GM12878 (cell line): Measurements from ENCODE around the gene MAD2L1BP. TPM values are rescaled to one million over a fixed set of nuclear protein-coding genes. Genes with fewer than 3 reads are reported as not detected.

ENCODE experiments used
- CBX5 ChIP-seq: sonication (generic); IDR thresholded peaks from 2 replicates; pipeline ENCODE4 v1.6.1; 2016; ENCODE audit warnings: low read depth, moderate library complexity, mild to moderate bottlenecking, inconsistent platforms
- E2F8 ChIP-seq: fragments of 450-650 bp; IDR thresholded peaks from 2 replicates; pipeline ENCODE4 v1.6.1; 2018; ENCODE audit warnings: mild to moderate bottlenecking, low read depth, moderate library complexity; ENCODE audit not compliant: partially characterized antibody
- EGR1 ChIP-seq, 2 experiments: IDR thresholded peaks; 1 replicate in 1 of 2; 2 replicates in 1 of 2; pipeline ENCODE4 v1.6.1; 2011 to 2012; ENCODE audit warnings: low read depth in 2 of 2, low read length in 2 of 2, borderline replicate concordance in 1 of 2, mild to moderate bottlenecking in 1 of 2, moderate library complexity in 1 of 2
- GATAD2B ChIP-seq: fragments of 450-650 bp; conservative IDR thresholded peaks from 2 replicates; pipeline ENCODE4 v1.6.1; 2017; ENCODE audit warnings: low read depth, mild to moderate bottlenecking, moderate library complexity
- JUNB ChIP-seq: IDR thresholded peaks from 2 replicates; pipeline ENCODE4 v1.6.1; 2016; ENCODE audit warnings: antibody characterized with exemption, mild to moderate bottlenecking
- NFIC ChIP-seq: IDR thresholded peaks from 2 replicates; pipeline ENCODE4 v1.6.1; 2012; ENCODE audit warnings: low read depth, mild to moderate bottlenecking, inconsistent platforms, low read length, moderate library complexity
- NR2C1 ChIP-seq: fragments of 450-650 bp; IDR thresholded peaks from 2 replicates; pipeline ENCODE4 v1.6.1; 2017; ENCODE audit warnings: antibody characterized with exemption, mild to moderate bottlenecking, moderate library complexity
- PBX3 ChIP-seq: IDR thresholded peaks from 2 replicates; pipeline ENCODE4 v1.6.1; 2011; ENCODE audit warnings: mild to moderate bottlenecking, low read depth, low read length, moderate library complexity; ENCODE audit not compliant: insufficient replicate concordance
- PML ChIP-seq: IDR thresholded peaks from 2 replicates; pipeline ENCODE4 v1.6.1; 2012; ENCODE audit warnings: low read length, inconsistent platforms
- RELA ChIP-seq: fragments of 450-650 bp; IDR thresholded peaks from 2 replicates; pipeline ENCODE4 v1.8.0; 2014; ENCODE audit warnings: borderline replicate concordance; ENCODE audit not compliant: partially characterized antibody
- RUNX3 ChIP-seq: IDR thresholded peaks from 2 replicates; pipeline ENCODE4 v1.6.1; 2012; ENCODE audit warnings: low read length, inconsistent platforms
- SPI1 ChIP-seq: IDR thresholded peaks from 2 replicates; pipeline ENCODE4 v1.6.1; 2011; ENCODE audit warnings: low read depth, mild to moderate bottlenecking, low read length, moderate library complexity, borderline replicate concordance; ENCODE audit not compliant: insufficient read depth
- ZBTB40 ChIP-seq: fragments of 450-650 bp; IDR thresholded peaks from 2 replicates; pipeline ENCODE4 v1.6.1; 2016; ENCODE audit warnings: mild to moderate bottlenecking, moderate library complexity, borderline replicate concordance
- ZNF687 ChIP-seq: fragments of 450-650 bp; IDR thresholded peaks from 2 replicates; pipeline ENCODE4 v1.6.1; 2017; ENCODE audit warnings: mild to moderate bottlenecking, moderate library complexity
- polyA plus RNA-seq, 11 experiments: library from polyadenylated mRNA; depleted of rRNA in 4 of 11; unstranded in 6 of 11; stranded (reverse) in 5 of 11; fragments of >200 nt; fragmentation: Nextera tagmentation in 4 of 11; fragmentation: Illumina TruSeq in 1 of 11; extraction: Ambion mirVana in 4 of 11; extraction: Trizol in 1 of 11; gene quantifications; 1 replicate in 1 of 11; 2 replicates in 10 of 11; pipeline versions ENCODE4 v1.2.1 to v1.2.3, GENCODE V29; 2011 to 2016; ENCODE audit warnings: inconsistent platforms in 2 of 11, missing spikeins in 2 of 11, low read depth in 1 of 11
- total RNA-seq, 4 experiments: library from RNA; depleted of rRNA in 3 of 4; stranded (reverse); fragments of >200 nt in 3 of 4; fragmentation: Illumina TruSeq in 1 of 4; extraction: Trizol in 1 of 4; gene quantifications; 2 replicates each; pipeline versions ENCODE4 v1.2.1 to v1.2.3, GENCODE V29; 2013 to 2021

Gene MAD2L1BP
- total and polyA plus RNA-seq, 10 of the 15 experiments (the other 5 are each of a cell fraction or from before 2014, with no cell fraction given): 39.2 to 155 (median 60.3) TPM

- TF ChIP-seq CBX5 (no peak), ZNF687 (peak; percentile 70), GATAD2B (0 out of 2 replicates have a peak, but pooled peaks have one; percentile 48), PBX3 (peak; percentile 78), SPI1 (peak; percentile 22; the same call in 1 of the 2 replicates), JUNB (no peak), RELA (peak; percentile 32), EGR1 (IDR thresholded peaks at IDR 0.05; ENCODE audit: borderline replicate concordance in 1 of 2, low read depth in 2 of 2, low read length in 2 of 2) (0 out of 3 replicates have a peak, but pooled peaks of 1 of the 2 experiments have one; percentile 20), NFIC (no peak), NR2C1 (peak; percentile 97), ZBTB40 (peak; percentile 95), RUNX3 (peak; percentile 62; the same call in 1 of the 2 replicates), E2F8 (peak; percentile 57), PML (peak; percentile 69; the same call in 1 of the 2 replicates)
Observed at GRCh38 chr6:43687437-43688347, 52.1 kb downstream of the MAD2L1BP start, which contains the start of gene MRPS18A (continued).
